Hepatocyte (in vitro differentiated cells): ENCODE data around the gene STAC2. TPM values are rescaled to one million over a fixed set of nuclear protein-coding genes. Genes with fewer than 3 reads are reported as not detected.

Experiments used
- DNase-seq: peaks from one replicate; pipeline ENCODE4 v3.0.0-alpha.2; 2016; ENCODE audit warnings: low spot score
- H2AFZ ChIP-seq: fragments of 200-600 bp; sonication (generic); 2 replicates; pipeline ENCODE4 v1.6.0; 2016; ENCODE audit warnings: antibody characterized with exemption, mild to moderate bottlenecking
- H3K27ac ChIP-seq: fragments of 200-600 bp; sonication (generic); 2 replicates; pipeline ENCODE4 v1.5.1; 2016; ENCODE audit warnings: mild to moderate bottlenecking
- H3K27me3 ChIP-seq: fragments of 200-600 bp; sonication (generic); 2 replicates; pipeline ENCODE4 v1.6.1; 2016
- H3K36me3 ChIP-seq: fragments of 200-600 bp; sonication (generic); replicated peaks from 2 replicates; pipeline ENCODE4 v1.5.1; 2016; ENCODE audit warnings: low read depth; ENCODE audit not compliant: insufficient read depth
- H3K4me1 ChIP-seq: fragments of 200-600 bp; sonication (generic); 2 replicates; pipeline ENCODE4 v1.5.1; 2016; ENCODE audit warnings: mild to moderate bottlenecking, moderate library complexity; ENCODE audit not compliant: insufficient read depth
- H3K4me2 ChIP-seq: fragments of 200-600 bp; sonication (generic); 2 replicates; pipeline ENCODE4 v1.6.0; 2016
- H3K4me3 ChIP-seq: fragments of 200-600 bp; sonication (generic); 2 replicates; pipeline ENCODE4 v1.5.1; 2016; ENCODE audit warnings: mild to moderate bottlenecking
- H3K79me2 ChIP-seq: fragments of 200-600 bp; sonication (generic); 2 replicates; pipeline ENCODE4 v1.6.0; 2017; ENCODE audit warnings: mild to moderate bottlenecking
- H3K9me2 ChIP-seq: fragments of 200-600 bp; sonication (generic); replicated peaks from 2 replicates; pipeline ENCODE4 v1.6.0; 2017; ENCODE audit warnings: mild to moderate bottlenecking; ENCODE audit not compliant: insufficient read depth
- H3K9me3 ChIP-seq: fragments of 200-600 bp; sonication (generic); 2 replicates; pipeline ENCODE4 v1.5.1; 2016; ENCODE audit warnings: low read depth, mild to moderate bottlenecking
- H4K20me1 ChIP-seq: fragments of 200-600 bp; sonication (generic); 2 replicates; pipeline ENCODE4 v1.6.0; 2016; ENCODE audit warnings: mild to moderate bottlenecking; ENCODE audit not compliant: insufficient read depth, poor library complexity, severe bottlenecking
- EZH2 ChIP-seq: fragments of 200-600 bp; sonication (generic); IDR thresholded peaks from 2 replicates; pipeline ENCODE4 v1.6.1; 2016; ENCODE audit warnings: antibody characterized with exemption, mild to moderate bottlenecking, borderline replicate concordance
- EZH2phosphoT487 ChIP-seq: fragments of 200-600 bp; sonication (generic); IDR thresholded peaks from one replicate; pipeline ENCODE4 v1.6.1; 2018; ENCODE audit warnings: antibody characterized with exemption, mild to moderate bottlenecking, low read depth, moderate library complexity; ENCODE audit not compliant: unreplicated experiment, severe bottlenecking
- WGBS: methylation state at CpG from one replicate; pipeline ENCODE4 v1.1.6; 2016; ENCODE audit warnings: low lambda C conversion rate; ENCODE audit errors: missing lambda C conversion rate; 5-methylcytosine and 5-hydroxymethylcytosine counted together
- polyA plus RNA-seq: library from polyadenylated mRNA; unstranded; fragments of >200 nt; fragmentation: Nextera tagmentation; extraction: Ambion mirVana; gene quantifications from 2 replicates; pipeline ENCODE4 v1.2.1, GENCODE V29; 2016
- total RNA-seq: library from RNA; depleted of rRNA; stranded (reverse); fragments of >200 nt; gene quantifications from 2 replicates; pipeline ENCODE4 v1.2.3, GENCODE V29; 2014
- TF ChIP-seq, protein P1 (sequence below): fragments of 200-600 bp; sonication (generic); IDR thresholded peaks from 2 replicates; pipeline ENCODE4 v1.5.1; 2016; ENCODE audit warnings: antibody characterized with exemption, mild to moderate bottlenecking; ENCODE audit not compliant: poor library complexity

Gene STAC2
- total and polyA plus RNA-seq, 2 experiments from 2014 or later: 0.31 TPM; not detected in 1

DNA sequence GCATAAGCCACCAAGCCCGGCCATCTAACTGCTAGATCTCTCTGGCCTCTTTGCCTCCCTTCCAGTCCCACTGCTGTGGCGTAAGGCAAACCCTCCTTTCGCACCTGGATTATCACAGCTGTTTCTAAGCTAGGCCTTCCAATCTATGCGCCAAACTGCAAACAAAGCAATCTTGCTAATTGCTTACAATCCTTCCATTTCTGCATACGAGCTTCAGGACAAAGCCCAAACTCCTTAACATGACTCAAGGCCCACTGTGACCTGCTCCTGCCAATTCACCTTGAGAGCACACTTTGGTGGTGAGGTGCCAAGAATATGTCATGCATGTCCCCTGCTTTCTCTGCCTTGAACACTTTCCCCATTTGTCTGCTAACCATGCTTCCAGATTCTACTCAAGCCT is 53.8 kb downstream of the STAC2 start:
- Histone ChIP-seq H4K20me1 (no peaks in the 10 kb centered on the region), H3K79me2 (no peaks in the 10 kb centered on the region), H3K4me3 (no peak overlapping the region), H3K4me2 (no peak overlapping the region), H3K9me3 (no peaks in the 10 kb centered on the region), H2AFZ (no peak overlapping the region), H3K4me1 (no peaks in the 10 kb centered on the region), H3K36me3 (no peaks in the 10 kb centered on the region), H3K9me2 (no peaks in the 10 kb centered on the region), H3K27ac (no peak overlapping the region), H3K27me3 (no peaks in the 10 kb centered on the region)
- no peak for TF ChIP-seq EZH2phosphoT487
- TF ChIP-seq, protein P1, sequence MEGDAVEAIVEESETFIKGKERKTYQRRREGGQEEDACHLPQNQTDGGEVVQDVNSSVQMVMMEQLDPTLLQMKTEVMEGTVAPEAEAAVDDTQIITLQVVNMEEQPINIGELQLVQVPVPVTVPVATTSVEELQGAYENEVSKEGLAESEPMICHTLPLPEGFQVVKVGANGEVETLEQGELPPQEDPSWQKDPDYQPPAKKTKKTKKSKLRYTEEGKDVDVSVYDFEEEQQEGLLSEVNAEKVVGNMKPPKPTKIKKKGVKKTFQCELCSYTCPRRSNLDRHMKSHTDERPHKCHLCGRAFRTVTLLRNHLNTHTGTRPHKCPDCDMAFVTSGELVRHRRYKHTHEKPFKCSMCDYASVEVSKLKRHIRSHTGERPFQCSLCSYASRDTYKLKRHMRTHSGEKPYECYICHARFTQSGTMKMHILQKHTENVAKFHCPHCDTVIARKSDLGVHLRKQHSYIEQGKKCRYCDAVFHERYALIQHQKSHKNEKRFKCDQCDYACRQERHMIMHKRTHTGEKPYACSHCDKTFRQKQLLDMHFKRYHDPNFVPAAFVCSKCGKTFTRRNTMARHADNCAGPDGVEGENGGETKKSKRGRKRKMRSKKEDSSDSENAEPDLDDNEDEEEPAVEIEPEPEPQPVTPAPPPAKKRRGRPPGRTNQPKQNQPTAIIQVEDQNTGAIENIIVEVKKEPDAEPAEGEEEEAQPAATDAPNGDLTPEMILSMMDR: no peak
- no peak for TF ChIP-seq EZH2
- WGBS: 89% methylated on average over 5 of the region's 5 CpGs
- no peak for DNase-seq

DNA sequence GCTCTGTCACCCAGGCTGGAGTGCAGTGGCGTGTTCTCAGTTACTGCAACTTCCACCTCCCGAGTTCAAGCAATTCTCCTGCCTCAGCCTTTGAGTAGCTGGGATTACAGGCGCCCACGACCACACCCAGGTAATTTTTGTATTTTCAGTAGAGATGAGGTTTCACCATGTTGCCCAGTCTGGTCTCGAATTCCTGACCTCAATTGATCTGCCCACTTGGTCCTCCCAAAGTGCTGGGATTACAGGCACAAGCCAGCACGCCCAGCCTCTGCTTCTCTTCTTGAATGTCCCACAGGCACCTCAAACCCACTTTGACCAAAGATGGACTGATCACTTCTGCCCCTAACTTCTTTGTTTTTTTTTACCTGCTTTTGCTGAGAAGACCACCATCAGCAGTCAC is 55.2 kb downstream of the STAC2 start:
- no peaks in the 10 kb centered on the region for H4K20me1 ChIP-seq
- no peaks in the 10 kb centered on the region for H3K4me1 ChIP-seq
- H3K79me2 ChIP-seq: no peaks in the 10 kb centered on the region
- no peaks in the 10 kb centered on the region for H3K9me2 ChIP-seq
- no peak overlapping the region for H2AFZ ChIP-seq
- no peaks in the 10 kb centered on the region for H3K9me3 ChIP-seq
- TF ChIP-seq EZH2 (no peak), EZH2phosphoT487 (no peak)
- TF ChIP-seq, protein P1: no peak
- H3K4me2 ChIP-seq: no peak overlapping the region
- H3K36me3 ChIP-seq: no peaks in the 10 kb centered on the region
- WGBS: 88% methylated on average over 6 of the region's 6 CpGs
- H3K27ac ChIP-seq: no peak overlapping the region
- no peak for DNase-seq
- H3K27me3 ChIP-seq: peaks cover 9% of the 10 kb centered on the region
- H3K4me3 ChIP-seq: no peak overlapping the region

DNA sequence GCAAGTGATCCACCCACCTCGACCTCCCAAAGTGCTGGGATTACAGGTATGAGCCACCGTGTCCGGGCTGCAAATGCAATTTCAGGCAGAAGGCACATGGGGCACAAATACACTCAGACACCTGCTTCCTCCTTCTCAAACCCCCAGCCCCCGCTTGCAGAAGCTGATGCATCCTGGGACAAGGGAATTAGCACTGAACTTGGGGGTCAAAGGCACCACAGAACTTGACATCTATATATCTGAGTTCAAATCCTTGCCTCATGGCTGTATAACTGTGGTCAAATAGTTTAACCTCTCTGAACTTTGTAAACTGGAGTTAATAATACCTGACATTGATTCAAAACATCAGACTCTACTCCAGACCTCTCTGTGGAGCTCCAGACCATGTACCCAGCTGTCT is 55.6 kb downstream of the STAC2 start:
- Histone ChIP-seq H3K4me1 (no peaks in the 10 kb centered on the region), H3K79me2 (no peaks in the 10 kb centered on the region), H3K27me3 (peaks cover 13% of the 10 kb centered on the region), H3K9me3 (no peaks in the 10 kb centered on the region), H3K9me2 (no peaks in the 10 kb centered on the region), H2AFZ (no peak overlapping the region), H3K4me2 (no peak overlapping the region), H3K36me3 (no peaks in the 10 kb centered on the region), H4K20me1 (no peaks in the 10 kb centered on the region), H3K27ac (no peak overlapping the region), H3K4me3 (no peak overlapping the region)
- no peak for DNase-seq
- TF ChIP-seq EZH2 (no peak), EZH2phosphoT487 (no peak)
- TF ChIP-seq, protein P1: no peak
- WGBS: 90% methylated on average over 4 of the region's 4 CpGs

GRCh38 chr17:39169518-39169917 is 56.2 kb downstream of the STAC2 start:
- Histone ChIP-seq H3K4me2 (no peak overlapping the region), H3K27me3 (peaks cover 13% of the 10 kb centered on the region), H3K4me3 (no peak overlapping the region), H3K9me2 (no peaks in the 10 kb centered on the region), H3K9me3 (no peaks in the 10 kb centered on the region), H3K36me3 (no peaks in the 10 kb centered on the region), H3K4me1 (no peaks in the 10 kb centered on the region), H2AFZ (no peak overlapping the region), H3K79me2 (no peaks in the 10 kb centered on the region), H4K20me1 (no peaks in the 10 kb centered on the region), H3K27ac (no peak overlapping the region)
- no peak for TF ChIP-seq EZH2
- no peak for TF ChIP-seq EZH2phosphoT487
- 83% methylated on average over 3 of the region's 3 CpGs for WGBS
- no peak for DNase-seq
